HG03025 (cell line): ENCODE data around the gene BCAR1.
"Not testable (repeated sequence)": the region's sequence is repeated elsewhere in the genome, so short reads cannot be mapped to it uniquely, and the experiment has no call there.

Source experiments
- ATAC-seq: cut with Tn5 transposase; IDR thresholded peaks from one replicate; pipeline ENCODE4 v1.9.1; 2021; ENCODE audit warnings: mild to moderate bottlenecking, moderate library complexity; ENCODE audit not compliant: unreplicated experiment, low FRiP score

The BCAR1 gene, protein sequence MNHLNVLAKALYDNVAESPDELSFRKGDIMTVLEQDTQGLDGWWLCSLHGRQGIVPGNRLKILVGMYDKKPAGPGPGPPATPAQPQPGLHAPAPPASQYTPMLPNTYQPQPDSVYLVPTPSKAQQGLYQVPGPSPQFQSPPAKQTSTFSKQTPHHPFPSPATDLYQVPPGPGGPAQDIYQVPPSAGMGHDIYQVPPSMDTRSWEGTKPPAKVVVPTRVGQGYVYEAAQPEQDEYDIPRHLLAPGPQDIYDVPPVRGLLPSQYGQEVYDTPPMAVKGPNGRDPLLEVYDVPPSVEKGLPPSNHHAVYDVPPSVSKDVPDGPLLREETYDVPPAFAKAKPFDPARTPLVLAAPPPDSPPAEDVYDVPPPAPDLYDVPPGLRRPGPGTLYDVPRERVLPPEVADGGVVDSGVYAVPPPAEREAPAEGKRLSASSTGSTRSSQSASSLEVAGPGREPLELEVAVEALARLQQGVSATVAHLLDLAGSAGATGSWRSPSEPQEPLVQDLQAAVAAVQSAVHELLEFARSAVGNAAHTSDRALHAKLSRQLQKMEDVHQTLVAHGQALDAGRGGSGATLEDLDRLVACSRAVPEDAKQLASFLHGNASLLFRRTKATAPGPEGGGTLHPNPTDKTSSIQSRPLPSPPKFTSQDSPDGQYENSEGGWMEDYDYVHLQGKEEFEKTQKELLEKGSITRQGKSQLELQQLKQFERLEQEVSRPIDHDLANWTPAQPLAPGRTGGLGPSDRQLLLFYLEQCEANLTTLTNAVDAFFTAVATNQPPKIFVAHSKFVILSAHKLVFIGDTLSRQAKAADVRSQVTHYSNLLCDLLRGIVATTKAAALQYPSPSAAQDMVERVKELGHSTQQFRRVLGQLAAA

DNA sequence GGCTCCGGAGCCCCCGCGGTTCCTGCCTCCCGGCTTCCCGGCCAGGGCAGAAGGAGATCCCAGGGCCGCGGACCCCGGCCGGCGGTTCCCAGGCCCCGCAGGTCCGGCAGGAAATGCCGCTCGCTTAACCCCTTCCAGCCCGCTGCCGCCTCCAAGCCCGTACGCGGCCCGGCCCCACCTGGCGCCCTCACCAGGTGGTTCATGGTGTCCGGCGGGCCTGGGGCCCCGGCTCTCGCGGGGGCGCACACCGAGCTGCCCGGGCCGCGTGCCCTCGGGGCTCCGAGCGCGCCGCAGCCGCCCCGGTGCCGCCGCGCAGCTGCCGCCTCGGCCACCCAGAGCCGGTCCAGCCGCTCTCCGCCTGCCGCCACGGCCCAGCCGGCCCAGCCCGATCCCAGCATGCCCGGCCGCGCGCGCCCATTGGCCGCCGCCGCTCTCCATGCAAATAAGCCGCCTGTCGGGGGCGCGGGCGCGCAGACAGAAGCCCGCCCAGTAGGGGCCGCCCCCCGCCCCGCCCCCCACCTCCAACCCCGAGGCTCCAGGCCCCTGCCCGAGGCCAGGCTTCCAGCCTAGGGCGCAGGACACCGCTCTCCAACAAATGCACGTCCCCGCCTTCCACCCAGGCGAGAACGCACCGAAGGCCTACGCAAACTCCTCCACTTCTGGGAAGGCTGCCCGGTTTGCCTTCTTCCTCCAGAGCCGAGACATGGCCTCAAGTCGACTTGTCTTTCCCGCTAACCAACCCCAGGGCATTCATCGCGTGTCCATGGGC lies at the start of gene BCAR1:
Gene BCAR1 (minus strand): TSS at position 345 of the 769 bp plus-strand sequence. CDS start 142 bp downstream, at position 203.
- peak; percentile 80 for ATAC-seq

DNA sequence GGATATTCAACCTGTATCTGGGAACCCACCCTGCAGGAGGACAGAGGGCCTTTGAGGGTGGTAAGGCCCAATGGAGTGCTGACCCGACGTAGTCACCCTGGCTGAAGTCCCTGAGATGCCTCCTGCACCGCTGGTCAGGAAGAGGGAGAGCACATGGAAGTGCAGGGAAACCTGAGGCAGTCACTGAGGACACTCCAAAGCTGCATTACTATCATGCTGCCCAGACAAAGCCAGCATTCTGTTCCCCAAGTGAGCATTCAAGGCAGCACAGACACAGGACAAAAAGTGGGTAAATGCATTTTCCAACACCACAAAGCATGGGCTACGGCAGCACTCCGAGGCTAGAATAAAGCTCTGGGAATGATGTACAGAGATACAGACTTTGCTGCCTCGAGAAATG lies 46.8 kb upstream of the BCAR1 start:
- ATAC-seq, result no peak

DNA sequence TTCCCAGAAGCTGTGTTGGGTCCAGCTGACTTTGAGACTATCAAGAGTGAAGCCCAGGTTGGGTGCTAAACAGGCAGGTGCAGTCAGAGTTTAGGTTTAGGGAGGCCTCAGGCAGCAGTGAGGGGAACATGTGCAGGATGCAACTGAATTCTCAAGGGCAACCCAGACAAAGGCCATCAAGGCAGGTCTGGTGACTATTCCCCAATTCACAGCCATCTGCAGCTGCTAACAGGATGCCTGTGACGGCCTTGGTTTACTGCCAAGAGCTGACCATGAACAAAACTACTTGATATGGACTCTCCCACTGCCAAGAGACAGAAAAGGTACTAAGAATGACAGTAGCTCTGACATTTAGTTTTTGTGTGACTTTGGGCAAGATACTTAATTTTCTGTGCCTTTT lies 45.2 kb upstream of the BCAR1 start:
- ATAC-seq, result no peak

DNA sequence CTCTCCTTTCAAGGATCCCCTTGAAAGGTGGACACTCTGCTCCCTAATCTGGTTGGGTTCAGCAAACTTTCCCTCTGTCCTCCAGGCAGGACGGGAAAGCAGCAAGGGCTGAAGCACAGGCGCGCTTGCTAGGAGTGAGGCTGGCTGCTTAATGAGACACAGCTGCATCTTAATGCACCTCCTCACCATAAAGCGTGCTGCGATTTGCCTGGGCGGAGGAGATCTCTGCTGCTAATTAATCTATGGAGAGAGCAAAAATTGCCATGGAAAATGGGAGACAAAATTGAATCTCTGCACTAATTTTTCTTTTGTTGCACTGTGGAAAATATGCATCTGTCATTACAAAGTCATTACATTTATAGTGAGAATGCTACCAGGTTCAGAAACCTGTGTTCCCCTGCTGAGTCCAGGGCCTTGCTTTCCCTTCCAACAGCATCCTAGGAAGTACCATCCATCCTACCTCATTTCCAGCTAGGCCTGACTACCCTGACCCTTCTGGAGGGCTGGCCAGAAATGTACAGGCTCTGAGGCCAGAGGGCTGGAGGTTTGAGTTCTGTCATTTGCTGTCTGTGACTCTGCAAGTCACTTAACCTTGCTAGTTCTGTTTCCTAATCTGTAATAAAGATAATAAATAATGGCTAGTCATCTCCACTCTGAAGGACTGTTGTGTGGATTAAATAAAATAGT lies 43.5 kb upstream of the BCAR1 start:
- no peak for ATAC-seq

DNA sequence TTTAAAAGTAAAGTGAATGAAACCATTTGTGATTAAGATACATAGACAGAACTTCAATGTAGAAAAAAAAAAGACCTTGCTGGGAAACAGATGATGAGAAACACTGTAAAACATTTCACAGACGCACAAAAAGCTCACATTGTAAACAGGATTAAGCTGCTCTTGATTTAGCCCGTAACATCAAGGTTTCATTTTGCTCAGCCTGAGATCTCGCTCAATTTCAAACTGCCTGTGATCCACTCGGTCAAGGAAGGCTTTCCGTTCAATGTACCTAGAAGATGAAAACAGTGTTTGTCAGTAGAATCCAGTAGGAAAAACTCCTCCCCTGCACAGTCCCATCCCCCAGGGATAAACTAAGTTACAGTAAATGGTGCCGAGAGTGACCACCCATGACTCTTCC lies 42.3 kb upstream of the BCAR1 start:
- ATAC-seq, result no peak

DNA sequence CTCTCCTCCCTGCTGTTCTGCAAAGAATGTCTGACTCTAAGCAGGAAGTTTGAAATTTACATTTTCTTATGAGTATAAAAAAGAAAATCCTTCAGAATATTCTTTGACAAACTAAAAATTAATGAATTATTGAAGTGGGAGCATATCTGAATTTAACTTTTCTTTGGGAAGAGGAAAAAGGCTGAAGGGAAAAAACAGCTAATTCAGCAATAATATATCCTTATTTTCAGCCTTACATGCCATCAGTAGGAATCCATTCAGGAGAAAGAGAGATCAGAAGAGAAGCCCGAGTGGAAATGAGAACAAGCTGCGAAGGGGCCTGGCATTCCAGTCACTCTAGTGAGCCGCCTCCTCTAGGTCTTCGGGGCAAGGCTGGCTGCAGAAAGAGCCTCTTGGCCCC lies 41.7 kb upstream of the BCAR1 start:
- no peak for ATAC-seq

DNA sequence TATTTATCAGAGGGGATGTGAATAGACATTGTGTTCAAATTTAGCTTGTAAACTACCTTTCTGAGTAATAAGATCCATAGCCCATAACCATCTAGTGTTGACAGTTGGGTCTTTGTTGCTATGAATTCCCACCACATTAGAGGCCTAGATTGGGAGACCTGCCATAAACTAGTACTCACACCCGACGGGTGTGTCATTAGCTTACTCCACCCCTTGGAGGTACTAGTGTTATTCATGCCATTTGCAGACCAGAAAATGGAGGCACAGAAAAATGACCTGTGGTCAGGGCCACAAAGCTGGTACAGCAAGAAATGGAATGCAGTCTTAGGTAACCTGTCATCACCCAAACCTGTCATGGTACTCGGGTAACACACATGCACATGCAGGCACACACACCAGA lies 41.3 kb upstream of the BCAR1 start:
- no peak for ATAC-seq

DNA sequence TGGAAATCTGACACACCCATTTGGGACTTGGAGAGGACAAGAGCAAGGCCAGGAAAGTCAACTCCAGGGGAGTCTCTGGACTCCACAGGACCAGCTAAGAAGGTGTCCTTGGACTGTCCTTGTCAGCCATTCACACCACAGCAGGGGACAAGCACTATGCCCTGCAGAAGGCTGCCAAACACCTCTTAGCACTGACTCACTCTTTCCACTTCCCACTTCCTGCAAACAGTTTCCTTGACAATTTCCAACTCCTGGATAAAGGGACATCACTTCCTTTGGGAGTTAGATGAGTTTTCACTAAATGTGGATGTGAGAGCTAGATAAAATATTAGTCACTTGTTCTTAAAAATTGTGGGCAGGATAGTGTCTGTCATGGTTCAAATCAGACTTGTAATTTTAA lies 37.8 kb upstream of the BCAR1 start:
- no peak for ATAC-seq

DNA sequence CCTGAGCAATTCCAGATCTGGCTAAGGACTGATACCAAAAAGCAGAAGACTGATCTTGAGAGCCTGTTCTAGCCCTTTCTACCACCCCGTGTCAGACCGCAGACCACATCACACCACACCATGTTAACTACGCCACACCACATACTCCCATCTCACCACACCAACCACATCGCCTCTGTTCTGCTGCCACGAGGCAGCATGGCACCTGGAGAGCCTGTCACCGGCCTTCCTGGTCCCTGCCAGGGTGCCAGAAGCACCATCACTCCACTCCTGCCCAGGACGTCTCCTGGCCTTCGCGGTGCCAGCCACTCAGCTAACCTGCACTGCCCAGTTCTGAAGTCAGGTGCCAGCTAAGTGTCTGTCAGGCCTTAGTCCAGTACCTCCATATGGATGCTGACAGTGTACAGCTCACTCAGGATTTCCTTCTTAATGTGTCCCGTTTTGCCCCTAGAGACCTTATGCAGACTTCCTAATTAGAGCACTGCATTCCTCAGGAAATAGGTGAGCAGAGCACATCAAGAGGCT lies 37.2 kb upstream of the BCAR1 start:
- no peak for ATAC-seq

DNA sequence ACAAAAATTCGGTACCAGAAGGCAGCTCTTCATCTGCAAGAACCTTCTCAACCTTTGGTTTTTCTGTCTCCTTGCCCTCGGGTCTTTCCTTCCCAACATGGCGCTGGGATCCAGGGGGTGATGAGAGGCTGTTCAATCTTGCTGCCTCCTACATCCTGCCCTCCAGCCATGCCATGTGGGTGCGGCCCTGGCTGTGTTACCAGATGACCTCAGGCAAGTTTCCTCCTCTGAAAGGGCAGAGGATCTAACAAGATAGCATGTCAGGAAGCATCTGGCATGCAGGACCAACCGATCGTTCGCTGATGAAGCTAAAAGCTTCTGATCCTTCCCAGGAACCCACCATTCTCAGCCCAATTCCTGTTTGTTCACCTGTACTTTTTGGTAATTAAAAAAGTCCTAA lies 36.8 kb upstream of the BCAR1 start:
- no peak for ATAC-seq

DNA sequence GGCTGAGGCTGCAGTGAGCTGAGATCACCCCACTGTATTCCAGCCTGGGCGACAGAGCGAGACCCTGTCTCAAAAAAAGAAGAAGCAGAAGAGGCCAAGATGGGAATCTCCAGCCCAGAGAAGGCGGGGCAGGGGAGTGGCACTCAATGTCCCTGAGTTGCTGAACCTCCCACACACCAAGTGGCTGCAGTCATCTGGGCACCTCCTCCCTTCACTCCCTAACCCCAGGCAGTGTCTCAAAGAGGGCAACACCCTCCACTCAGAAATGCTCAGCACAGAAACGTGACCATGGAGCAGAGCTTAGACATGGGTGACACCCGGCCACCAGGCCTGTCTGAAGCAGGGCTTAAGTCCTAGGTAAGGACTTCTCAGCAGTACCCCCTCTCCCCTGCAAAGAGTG lies 36.3 kb upstream of the BCAR1 start:
- no peak for ATAC-seq

DNA sequence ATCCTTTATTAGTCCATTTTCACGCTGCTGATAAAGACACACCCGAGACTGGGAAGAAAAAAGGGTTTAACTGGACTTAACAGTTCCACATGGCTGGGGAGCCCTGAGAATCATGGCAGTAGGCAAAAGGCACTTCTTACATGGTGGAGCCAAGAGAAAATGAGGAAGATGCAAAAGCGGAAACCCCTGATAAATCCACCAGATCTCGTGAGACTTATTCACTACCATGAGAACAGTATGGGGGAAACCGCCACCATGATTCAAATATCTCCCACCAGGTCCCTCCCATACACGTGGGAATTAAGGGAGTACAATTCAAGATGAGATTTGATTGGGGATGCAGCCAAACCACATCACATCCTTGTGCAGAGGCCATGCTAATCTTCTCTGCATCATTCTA lies 35.0 kb upstream of the BCAR1 start:
- ATAC-seq, result no peak

DNA sequence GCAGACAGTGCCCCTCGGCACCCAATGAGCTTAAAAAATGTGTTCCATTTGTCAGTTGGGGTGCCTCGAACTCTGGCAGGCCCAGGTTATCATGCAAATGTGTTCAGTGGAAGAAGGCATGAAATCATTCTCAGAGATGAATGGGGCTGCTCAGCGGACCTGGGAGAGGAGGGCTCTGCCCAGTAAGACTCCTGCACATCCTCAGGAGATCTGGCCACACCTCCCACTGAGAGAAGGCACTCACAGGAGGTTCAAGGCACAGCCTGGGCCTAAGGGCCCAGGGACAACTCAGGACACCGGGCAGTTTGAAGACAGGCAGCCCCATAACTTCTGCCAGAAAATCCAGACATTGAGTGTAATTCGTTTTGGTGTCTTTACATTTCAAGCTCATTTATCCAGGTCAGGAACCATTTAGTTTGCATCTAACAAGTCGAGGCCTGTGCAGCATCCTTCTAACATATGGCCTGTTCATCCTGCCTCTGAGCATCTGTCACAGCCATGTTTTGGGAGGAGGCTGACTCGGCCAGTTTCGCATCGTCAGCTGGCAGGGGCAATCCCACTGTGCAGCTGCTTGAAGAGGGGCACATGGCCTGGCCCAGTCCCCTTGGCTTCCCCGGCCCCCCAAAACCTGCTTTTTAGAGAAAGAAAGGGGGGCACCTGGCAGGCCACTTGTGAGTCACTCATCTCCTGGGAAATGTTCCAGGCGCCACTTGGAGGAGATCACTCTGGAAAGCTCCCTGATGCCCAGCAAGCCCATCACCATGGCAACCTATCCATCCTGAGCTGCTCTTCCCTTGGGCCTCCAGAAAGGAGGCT lies 31.2 kb upstream of the BCAR1 start:
- ATAC-seq, result no peak

DNA sequence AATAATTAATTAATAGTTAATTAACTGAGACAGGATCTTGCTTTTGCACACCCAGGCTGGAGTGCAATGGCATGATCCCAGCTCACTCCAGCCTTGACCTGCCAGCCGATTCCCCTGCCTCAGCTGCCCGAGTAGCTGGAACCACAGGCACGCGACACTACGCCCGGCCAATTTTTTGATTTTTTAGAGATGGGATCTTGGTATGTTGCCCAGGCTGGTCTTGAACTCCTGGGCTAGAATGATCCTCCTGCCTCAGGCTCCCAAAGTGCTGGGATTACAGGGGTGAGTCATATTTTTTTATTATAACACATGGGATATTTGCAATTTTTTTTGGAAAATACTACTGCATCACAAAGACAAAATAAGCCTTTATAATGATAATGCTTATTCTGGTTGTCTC lies 30.4 kb upstream of the BCAR1 start:
- ATAC-seq, result no peak

DNA sequence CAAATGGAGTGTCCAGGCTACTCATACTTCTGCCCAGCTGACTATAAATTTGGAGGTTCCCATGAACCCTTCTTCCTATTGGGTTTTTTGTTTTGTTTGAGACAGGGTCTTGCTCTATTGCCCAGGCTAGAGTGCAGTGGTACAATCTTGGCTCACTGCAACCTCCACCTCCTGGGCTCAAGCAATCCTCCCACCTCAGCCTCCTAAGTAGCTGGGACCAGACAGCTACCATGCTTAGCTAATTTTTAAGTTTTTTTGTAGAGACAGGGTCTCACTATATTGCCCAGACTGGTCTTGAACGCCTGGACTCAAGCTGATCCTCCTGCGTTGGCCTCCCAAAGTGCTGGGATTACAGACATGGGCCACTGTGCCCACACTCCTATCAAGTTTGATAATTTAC lies 29.6 kb upstream of the BCAR1 start:
- ATAC-seq, result not testable (repeated sequence)

DNA sequence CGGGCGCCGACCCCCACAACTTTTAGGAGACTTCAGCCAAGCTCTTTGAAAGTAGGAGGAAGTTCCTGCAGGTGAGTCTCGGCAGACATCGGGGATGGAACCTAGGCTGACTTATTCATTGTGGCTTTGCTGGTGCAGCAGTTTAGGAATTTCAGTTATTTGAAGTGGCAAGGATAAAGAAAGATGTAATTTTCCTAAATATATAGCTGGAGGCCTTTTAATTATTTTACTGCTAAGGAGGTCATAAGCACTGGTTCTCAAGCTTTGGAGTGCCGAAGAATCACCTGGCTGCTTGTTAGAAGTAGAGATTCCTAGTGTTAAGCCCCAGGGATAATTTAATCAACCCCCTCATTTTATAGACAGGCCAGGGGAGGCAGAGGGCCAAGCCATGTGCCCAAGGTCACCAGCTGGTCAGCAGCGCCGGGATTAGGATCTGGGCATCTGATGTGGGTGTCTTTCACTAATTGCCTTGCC lies 28.9 kb upstream of the BCAR1 start:
- no peak for ATAC-seq

DNA sequence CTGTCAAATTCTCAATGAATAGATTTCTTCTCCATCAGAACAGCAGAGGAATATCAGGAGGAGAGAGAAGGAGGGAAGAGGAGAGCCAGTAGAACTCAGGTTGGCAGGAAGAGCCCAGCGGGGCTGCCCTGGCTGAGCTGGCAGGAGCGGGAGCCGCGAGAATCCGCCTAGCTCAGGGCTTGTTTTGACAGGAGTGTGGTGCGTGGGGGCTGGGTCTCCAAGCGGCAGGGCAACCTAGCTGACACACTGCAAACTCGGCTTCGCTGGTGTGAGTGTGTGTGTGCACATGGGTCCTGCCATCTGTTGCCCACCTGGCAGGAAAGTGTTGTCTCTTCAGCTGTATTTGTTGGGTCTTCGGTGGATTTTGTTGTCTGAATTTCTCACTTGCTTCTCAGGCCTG lies 27.9 kb upstream of the BCAR1 start:
- ATAC-seq, result no peak

DNA sequence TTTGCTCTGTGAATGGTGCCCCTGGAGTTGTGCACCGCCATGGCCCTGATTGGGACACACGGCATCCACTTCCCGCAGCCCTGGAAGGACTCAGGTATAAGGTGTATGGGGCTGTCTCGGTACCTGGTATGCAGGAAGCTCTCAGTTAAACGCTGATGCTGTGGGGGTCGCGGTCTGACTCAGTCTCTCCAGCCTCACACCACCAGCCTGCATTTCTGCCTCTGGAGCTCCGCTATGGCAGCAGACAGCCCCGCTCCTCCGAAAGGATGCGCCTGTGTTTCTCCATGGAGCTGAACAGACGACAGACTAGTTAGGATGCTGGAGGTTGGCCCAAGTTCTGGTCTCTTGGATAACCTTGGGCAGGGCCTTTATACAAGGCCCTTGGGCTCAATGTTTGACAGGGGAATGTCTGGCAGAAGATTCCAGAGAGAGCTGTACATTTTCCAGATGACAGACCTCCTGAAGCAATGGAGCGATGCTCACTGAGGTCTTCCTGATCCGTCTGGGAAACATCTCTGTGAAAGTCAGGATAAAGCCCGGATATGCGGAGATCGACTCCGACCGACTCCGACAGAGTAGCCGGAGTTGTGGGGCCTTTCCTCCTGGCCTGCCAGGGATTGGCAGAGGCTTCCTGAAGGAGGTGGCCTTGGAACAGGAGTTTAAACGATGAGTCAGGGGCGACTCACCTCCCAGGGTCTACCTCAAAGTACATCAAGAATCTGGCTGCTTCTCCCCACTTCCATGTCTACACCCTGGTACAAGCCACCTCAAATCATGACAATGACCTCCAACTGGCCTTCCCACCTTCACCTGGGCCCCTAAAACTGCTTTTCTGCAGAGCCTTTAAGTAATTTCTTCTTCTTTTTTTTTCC lies 21.9 kb upstream of the BCAR1 start:
- no peak for ATAC-seq
